ENCODE results near the gene HECW1. TPM values are rescaled to one million over a fixed set of nuclear protein-coding genes. Genes with fewer than 3 reads are reported as not detected.

The HECW1 gene
- total RNA-seq, 3 donors from 2014 or later (not counting 1 experiment from before 2014, with no cell fraction given), result not detected

- Mint-ChIP-seq H3K27ac (no peak overlapping the region), H3K9me3 (no peaks in the 10 kb centered on the region), H3K4me1 (no peaks in the 10 kb centered on the region), H3K27me3 (ENCODE audit: low read depth in 2 of 2) (peaks cover 32 to 75% of the 10 kb centered on the region in 2 donors), H3K36me3 (no peaks in the 10 kb centered on the region), H3K4me3 (no peak overlapping the region)
- Histone ChIP-seq H3K36me3 (ENCODE audit: control insufficient read depth, insufficient read depth, low read length) (no peaks in the 10 kb centered on the region), H3K27me3 (ENCODE audit: control insufficient read depth, insufficient read depth, low read length) (peaks cover 3% of the 10 kb centered on the region), H3K4me1 (ENCODE audit: control insufficient read depth, insufficient read depth, low read length) (no peaks in the 10 kb centered on the region), H3K4me3 (ENCODE audit: low read length) (no peak overlapping the region), H3K9me3 (ENCODE audit: control insufficient read depth, insufficient read depth, low read length) (no peaks in the 10 kb centered on the region), H3K27ac (ENCODE audit: low read length) (no peak overlapping the region)
- ATAC-seq (no peak), DNase-seq (no peak)
- 84% methylated on average over 7 of the region's 7 CpGs for WGBS (ENCODE audit: insufficient coverage)
- no peak for TF ChIP-seq CTCF (IDR thresholded peaks at IDR 0.05)
- intact Hi-C loops (cut with micrococcal nuclease), result no loop called here
These were observed 445.5 kb downstream of the HECW1 start for GRCh38 chr7:43557831-43558495.

GRCh38 chr7:43559171-43559945, 446.9 kb downstream of the HECW1 start:
- DNase-seq (no peak), ATAC-seq (no peak)
- Histone ChIP-seq H3K4me1 (ENCODE audit: control insufficient read depth, insufficient read depth, low read length) (no peaks in the 10 kb centered on the region), H3K4me3 (ENCODE audit: low read length) (no peak overlapping the region), H3K36me3 (ENCODE audit: control insufficient read depth, insufficient read depth, low read length) (no peaks in the 10 kb centered on the region), H3K27ac (ENCODE audit: low read length) (no peak overlapping the region), H3K27me3 (ENCODE audit: control insufficient read depth, insufficient read depth, low read length) (peaks cover 5% of the 10 kb centered on the region), H3K9me3 (ENCODE audit: control insufficient read depth, insufficient read depth, low read length) (no peaks in the 10 kb centered on the region)
- WGBS (ENCODE audit: insufficient coverage), result 95% methylated on average over 12 of the region's 14 CpGs
- Mint-ChIP-seq H3K27ac (no peak overlapping the region), H3K27me3 (ENCODE audit: low read depth in 2 of 2) (peaks cover 33 to 78% of the 10 kb centered on the region in 2 donors), H3K9me3 (no peaks in the 10 kb centered on the region), H3K4me1 (no peaks in the 10 kb centered on the region), H3K4me3 (no peak overlapping the region), H3K36me3 (no peaks in the 10 kb centered on the region)
- intact Hi-C loops (cut with micrococcal nuclease), result no loop called here
- TF ChIP-seq CTCF (IDR thresholded peaks at IDR 0.05), result no peak

- Histone ChIP-seq H3K4me1 (ENCODE audit: control insufficient read depth, insufficient read depth, low read length) (no peaks in the 10 kb centered on the region), H3K4me3 (ENCODE audit: low read length) (no peak overlapping the region), H3K27me3 (ENCODE audit: control insufficient read depth, insufficient read depth, low read length) (peaks cover 5% of the 10 kb centered on the region), H3K36me3 (ENCODE audit: control insufficient read depth, insufficient read depth, low read length) (no peaks in the 10 kb centered on the region), H3K27ac (ENCODE audit: low read length) (no peak overlapping the region), H3K9me3 (ENCODE audit: control insufficient read depth, insufficient read depth, low read length) (no peaks in the 10 kb centered on the region)
- Mint-ChIP-seq H3K27me3 (ENCODE audit: low read depth in 2 of 2) (peaks cover 30 to 78% of the 10 kb centered on the region in 2 donors), H3K27ac (no peak overlapping the region), H3K4me1 (no peaks in the 10 kb centered on the region), H3K4me3 (no peak overlapping the region), H3K9me3 (no peaks in the 10 kb centered on the region), H3K36me3 (no peaks in the 10 kb centered on the region)
- 86% methylated on average over 2 of the region's 2 CpGs for whole genome bisulfite sequencing (ENCODE audit: insufficient coverage)
- DNase-seq, result no peak
- intact Hi-C loops (cut with micrococcal nuclease), result no loop called here
- TF ChIP-seq CTCF (IDR thresholded peaks at IDR 0.05), result no peak
- ATAC-seq, result no peak
These were observed 447.5 kb downstream of the HECW1 start for GRCh38 chr7:43559946-43560335.

Data from natural killer cell (primary cell).